ENCODE data around the gene SORBS2.
A peak's percentile ranks its signal among the peaks of the same experiment; 100 is the strongest.

SORBS2 gene

GRCh38 chr4:185849664-185850550 lies 37.9 kb upstream of the SORBS2 start:
- Histone ChIP-seq H3K79me2 (no peaks in the 10 kb centered on the region), H3K4me3 (ENCODE audit: low read depth, low read length) (no peak overlapping the region), H3K36me3 (ENCODE audit: control insufficient read depth, insufficient read depth, low read length) (no peaks in the 10 kb centered on the region), H3K4me2 (ENCODE audit: low read length) (no peak overlapping the region), H3K9ac (no peak overlapping the region), H3K27me3 (ENCODE audit: control insufficient read depth, insufficient read depth, low read length) (no peaks in the 10 kb centered on the region), H3K4me1 (no peaks in the 10 kb centered on the region), H3K27ac (no peak overlapping the region), H3K9me3 (ENCODE audit: control insufficient read depth, low read length) (no peaks in the 10 kb centered on the region), H2AFZ (no peak overlapping the region)
- TF ChIP-seq CTCF (IDR thresholded peaks at IDR 0.05) = no peak

- no peak for TF ChIP-seq CTCF (IDR thresholded peaks at IDR 0.05)
- Histone ChIP-seq H2AFZ (peak overlapping the region; percentile 42), H3K79me2 (no peaks in the 10 kb centered on the region), H3K9ac (no peak overlapping the region), H3K4me2 (ENCODE audit: low read length) (peak overlapping the region; percentile 5), H3K4me1 (no peaks in the 10 kb centered on the region), H3K9me3 (ENCODE audit: control insufficient read depth, low read length) (no peaks in the 10 kb centered on the region), H3K4me3 (ENCODE audit: low read depth, low read length) (no peak overlapping the region), H3K27me3 (ENCODE audit: control insufficient read depth, insufficient read depth, low read length) (no peaks in the 10 kb centered on the region), H3K27ac (no peak overlapping the region), H3K36me3 (ENCODE audit: control insufficient read depth, insufficient read depth, low read length) (no peaks in the 10 kb centered on the region)
These were observed 35.5 kb upstream of the SORBS2 start for GRCh38 chr4:185847352-185848097.

- Histone ChIP-seq H3K27ac (no peak overlapping the region), H3K27me3 (ENCODE audit: control insufficient read depth, insufficient read depth, low read length) (no peaks in the 10 kb centered on the region), H3K9ac (no peak overlapping the region), H2AFZ (no peak overlapping the region), H3K4me1 (no peaks in the 10 kb centered on the region), H3K36me3 (ENCODE audit: control insufficient read depth, insufficient read depth, low read length) (no peaks in the 10 kb centered on the region), H3K4me2 (ENCODE audit: low read length) (no peak overlapping the region), H3K79me2 (no peaks in the 10 kb centered on the region), H3K9me3 (ENCODE audit: control insufficient read depth, low read length) (no peaks in the 10 kb centered on the region), H3K4me3 (ENCODE audit: low read depth, low read length) (no peak overlapping the region)
- no peak for TF ChIP-seq CTCF (IDR thresholded peaks at IDR 0.05)
These were observed 34.6 kb upstream of the SORBS2 start for GRCh38 chr4:185846505-185847150.

GRCh38 chr4:185845966-185846365 lies 34.0 kb upstream of the SORBS2 start:
- no peaks in the 10 kb centered on the region for H3K36me3 ChIP-seq (ENCODE audit: control insufficient read depth, insufficient read depth, low read length)
- H3K27me3 ChIP-seq (ENCODE audit: control insufficient read depth, insufficient read depth, low read length) = no peaks in the 10 kb centered on the region
- H3K79me2 ChIP-seq = no peaks in the 10 kb centered on the region
- H3K4me1 ChIP-seq = no peaks in the 10 kb centered on the region
- no peak overlapping the region for H3K27ac ChIP-seq
- H3K9ac ChIP-seq = no peak overlapping the region
- H3K4me2 ChIP-seq (ENCODE audit: low read length) = no peak overlapping the region
- H2AFZ ChIP-seq = no peak overlapping the region
- no peak for TF ChIP-seq CTCF (IDR thresholded peaks at IDR 0.05)
- H3K9me3 ChIP-seq (ENCODE audit: control insufficient read depth, low read length) = no peaks in the 10 kb centered on the region
- no peak overlapping the region for H3K4me3 ChIP-seq (ENCODE audit: low read depth, low read length)
